NB4 (cell line): ENCODE data around the gene RASGEF1C.

ENCODE experiments used
- DNase-seq: peaks from one replicate; pipeline ENCODE4 v3.0.0; 2010; ENCODE audit warnings: low read depth
- H3K4me3 ChIP-seq: one replicate; pipeline ENCODE4 v1.5.1; 2011; ENCODE audit warnings: mild to moderate bottlenecking, low read depth, low read length, moderate library complexity
- MYC ChIP-seq: IDR thresholded peaks from 2 replicates; pipeline ENCODE4 v1.6.1; 2011; ENCODE audit warnings: low read depth, low read length
- POLR2A ChIP-seq: IDR thresholded peaks from 2 replicates; pipeline ENCODE4 v1.6.1; 2011; ENCODE audit warnings: mild to moderate bottlenecking; ENCODE audit not compliant: insufficient read length; ENCODE audit errors: extremely low read depth
- TF ChIP-seq, protein P1 (sequence below): IDR thresholded peaks from one replicate; pipeline ENCODE4 v1.5.1; 2012; ENCODE audit warnings: low read depth, low read length
- TF ChIP-seq, protein P2 (sequence below): IDR thresholded peaks from 2 replicates; pipeline ENCODE4 v1.6.1; 2011; ENCODE audit warnings: low read depth, low read length

RASGEF1C gene

DNA sequence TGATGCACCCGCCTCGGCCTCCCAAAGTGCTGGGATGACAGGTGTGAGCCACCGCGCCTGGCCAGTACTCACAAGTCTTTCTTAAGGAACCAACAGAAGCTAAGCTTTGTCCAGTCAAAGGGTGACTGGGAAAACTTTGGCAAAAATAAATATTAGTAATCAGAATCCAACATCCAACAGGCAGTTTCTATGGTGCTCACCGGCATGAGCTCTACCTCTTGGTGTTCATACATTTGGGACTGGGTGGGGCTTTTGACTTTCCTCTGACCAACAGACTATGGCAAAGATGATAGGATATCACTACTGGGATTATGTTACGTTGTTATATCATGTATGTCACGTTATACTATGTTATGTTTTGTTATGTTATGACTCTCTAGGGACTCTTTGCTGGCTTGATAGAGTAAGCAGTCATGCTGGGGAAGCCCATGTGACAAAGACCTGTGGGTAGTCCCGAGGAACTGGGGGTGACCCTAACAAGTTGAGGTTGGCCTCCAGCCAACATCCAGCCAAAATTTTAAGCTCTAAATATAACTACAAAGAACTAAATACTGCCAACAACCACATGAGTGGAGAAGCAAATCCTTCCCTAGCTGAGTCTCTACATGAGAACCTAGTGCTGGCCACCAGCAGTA is 6.0 kb downstream of the RASGEF1C start:
- TF ChIP-seq, protein P1, sequence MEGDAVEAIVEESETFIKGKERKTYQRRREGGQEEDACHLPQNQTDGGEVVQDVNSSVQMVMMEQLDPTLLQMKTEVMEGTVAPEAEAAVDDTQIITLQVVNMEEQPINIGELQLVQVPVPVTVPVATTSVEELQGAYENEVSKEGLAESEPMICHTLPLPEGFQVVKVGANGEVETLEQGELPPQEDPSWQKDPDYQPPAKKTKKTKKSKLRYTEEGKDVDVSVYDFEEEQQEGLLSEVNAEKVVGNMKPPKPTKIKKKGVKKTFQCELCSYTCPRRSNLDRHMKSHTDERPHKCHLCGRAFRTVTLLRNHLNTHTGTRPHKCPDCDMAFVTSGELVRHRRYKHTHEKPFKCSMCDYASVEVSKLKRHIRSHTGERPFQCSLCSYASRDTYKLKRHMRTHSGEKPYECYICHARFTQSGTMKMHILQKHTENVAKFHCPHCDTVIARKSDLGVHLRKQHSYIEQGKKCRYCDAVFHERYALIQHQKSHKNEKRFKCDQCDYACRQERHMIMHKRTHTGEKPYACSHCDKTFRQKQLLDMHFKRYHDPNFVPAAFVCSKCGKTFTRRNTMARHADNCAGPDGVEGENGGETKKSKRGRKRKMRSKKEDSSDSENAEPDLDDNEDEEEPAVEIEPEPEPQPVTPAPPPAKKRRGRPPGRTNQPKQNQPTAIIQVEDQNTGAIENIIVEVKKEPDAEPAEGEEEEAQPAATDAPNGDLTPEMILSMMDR: no peak
- TF ChIP-seq POLR2A: no peak
- no peak for TF ChIP-seq MYC
- TF ChIP-seq, protein P2, sequence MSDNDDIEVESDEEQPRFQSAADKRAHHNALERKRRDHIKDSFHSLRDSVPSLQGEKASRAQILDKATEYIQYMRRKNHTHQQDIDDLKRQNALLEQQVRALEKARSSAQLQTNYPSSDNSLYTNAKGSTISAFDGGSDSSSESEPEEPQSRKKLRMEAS: no peak
- no peak overlapping the region for H3K4me3 ChIP-seq
- no peak for DNase-seq

DNA sequence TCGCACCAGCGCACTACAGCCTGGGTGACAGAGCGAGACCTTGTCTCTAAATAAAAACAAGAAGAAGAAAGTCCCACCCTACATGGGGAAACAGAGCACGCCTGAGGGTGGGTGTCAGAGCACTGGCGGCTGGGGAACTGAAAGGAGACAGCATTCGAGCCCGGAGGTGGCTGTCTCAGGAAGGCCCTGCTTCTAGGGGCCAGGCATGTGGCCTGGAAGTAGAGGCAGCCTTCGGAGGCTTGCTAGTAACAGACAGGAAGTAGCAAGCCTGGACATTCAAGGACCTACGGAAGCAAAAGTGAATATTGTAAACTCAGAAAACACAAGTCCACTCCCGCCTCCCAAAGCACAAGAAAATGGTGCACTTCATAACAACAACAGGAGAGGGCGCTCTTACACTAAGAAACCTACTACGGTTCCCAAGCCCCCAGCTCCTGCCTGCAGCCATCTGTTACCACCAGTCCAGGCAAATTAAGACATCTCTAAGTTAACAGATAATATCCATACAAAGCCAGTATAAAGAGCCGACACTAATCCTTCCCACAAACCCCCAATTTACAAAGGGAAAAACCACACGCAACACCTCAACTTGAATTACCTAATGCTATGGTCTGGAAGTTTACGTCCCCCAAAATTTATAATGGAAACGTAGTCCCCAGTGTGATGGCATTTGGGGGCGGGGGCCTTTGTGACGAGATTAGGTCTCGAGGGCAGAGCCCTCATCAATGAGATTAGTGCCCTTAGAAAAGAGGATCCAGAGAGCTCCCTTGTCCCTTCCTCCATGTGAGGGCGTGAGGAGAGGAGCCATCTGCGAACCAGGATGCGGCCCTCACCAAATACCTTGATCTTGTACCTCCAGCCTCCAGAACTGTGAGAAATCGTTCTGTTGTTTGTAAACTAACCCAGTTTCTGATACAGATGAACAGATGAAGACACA is 7.7 kb downstream of the RASGEF1C start:
- no peak for TF ChIP-seq MYC
- TF ChIP-seq, protein P1: peak; percentile 72
- TF ChIP-seq, protein P2: no peak
- H3K4me3 ChIP-seq: no peak overlapping the region
- DNase-seq: peak; percentile 79

DNA sequence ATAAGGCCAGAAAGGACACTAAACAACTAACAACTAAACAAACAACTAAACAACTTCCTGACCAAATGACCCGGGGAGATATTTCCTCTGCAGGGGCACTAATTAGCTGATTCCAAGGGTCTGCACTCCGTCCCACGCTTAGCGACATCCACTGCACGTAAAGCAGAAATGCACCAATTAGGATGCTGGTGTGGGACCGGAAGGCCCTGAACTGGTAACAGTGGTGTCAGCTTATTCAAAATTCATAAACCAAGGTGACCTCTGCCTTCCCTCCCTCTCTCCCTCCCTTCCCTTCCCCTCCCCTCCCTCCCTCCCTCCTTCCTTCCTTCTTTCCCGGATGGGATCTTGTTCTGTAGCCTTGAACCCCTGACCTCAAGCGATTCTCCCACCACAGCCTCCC is 9.6 kb downstream of the RASGEF1C start:
- no peak overlapping the region for H3K4me3 ChIP-seq
- DNase-seq: no peak
- TF ChIP-seq POLR2A (no peak), MYC (no peak)
- TF ChIP-seq, protein P2: no peak
- TF ChIP-seq, protein P1: no peak

DNA sequence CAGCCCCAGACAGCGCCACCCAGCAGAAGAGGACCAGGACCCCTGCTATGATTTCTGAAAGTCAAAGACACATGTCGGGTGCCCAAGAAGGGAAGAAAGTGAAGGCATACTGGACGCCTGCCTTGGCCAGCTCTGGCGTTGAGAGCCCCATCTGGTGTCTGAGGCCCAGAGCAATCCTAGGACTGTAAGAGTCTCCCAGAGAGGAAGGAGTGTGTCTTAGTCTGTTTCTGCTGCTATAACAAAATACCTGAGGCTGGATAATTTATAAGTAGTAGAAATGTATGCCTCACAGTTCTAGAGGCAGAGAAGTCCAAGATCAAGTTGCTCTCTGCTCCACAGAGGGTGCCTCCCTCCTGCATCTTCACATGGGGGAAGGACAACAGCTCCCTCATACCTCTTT is 10.8 kb downstream of the RASGEF1C start:
- DNase-seq: no peak
- no peak overlapping the region for H3K4me3 ChIP-seq
- TF ChIP-seq, protein P1: no peak
- TF ChIP-seq MYC (no peak), POLR2A (no peak)
- TF ChIP-seq, protein P2: no peak

DNA sequence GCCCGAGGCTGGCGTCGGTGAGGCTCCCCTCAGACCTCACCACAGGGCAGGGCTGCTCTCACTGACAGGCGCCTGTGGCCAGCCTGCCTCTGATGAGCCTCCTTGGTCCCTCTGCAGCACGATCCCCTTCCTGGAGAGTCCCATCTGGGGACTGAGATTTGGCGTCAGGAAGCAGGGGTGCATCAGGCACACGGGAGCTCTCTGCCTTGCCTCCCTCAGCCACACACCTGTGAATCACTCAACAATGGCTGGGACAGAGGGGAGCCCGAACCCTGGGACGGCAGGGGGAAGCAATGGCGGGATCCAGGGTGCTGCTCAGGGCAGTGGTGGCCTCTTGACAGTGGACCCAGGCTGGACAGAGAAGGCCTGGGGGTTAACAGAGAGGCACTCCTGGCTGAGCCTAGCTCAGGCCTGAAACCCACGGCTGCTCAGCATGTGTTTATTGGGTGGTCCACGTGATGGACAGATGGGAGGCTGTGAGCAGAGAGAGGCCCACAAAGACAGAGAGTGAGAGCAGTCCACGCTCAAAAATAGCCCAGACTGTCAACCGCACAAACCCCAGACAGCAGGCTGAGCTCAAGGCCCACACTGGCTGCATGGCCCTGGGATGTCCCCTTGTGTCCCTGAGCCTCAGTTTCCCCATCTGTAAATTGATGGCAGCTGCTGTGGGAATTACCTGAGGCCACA is 11.9 kb downstream of the RASGEF1C start:
- TF ChIP-seq, protein P2: no peak
- TF ChIP-seq MYC (no peak), POLR2A (no peak)
- TF ChIP-seq, protein P1: no peak
- DNase-seq: no peak
- no peak overlapping the region for H3K4me3 ChIP-seq
